DMS79 (cell line): Measurements from ENCODE around the gene FRMPD2.
"Not testable (repeated sequence)": the region's sequence is repeated elsewhere in the genome, so short reads cannot be mapped to it uniquely, and the experiment has no call there.

ENCODE experiments used
- DNase-seq: peaks from one replicate; lab custom pipeline; 2025; lab: John Stamatoyannopoulos, UW

Gene FRMPD2

DNA sequence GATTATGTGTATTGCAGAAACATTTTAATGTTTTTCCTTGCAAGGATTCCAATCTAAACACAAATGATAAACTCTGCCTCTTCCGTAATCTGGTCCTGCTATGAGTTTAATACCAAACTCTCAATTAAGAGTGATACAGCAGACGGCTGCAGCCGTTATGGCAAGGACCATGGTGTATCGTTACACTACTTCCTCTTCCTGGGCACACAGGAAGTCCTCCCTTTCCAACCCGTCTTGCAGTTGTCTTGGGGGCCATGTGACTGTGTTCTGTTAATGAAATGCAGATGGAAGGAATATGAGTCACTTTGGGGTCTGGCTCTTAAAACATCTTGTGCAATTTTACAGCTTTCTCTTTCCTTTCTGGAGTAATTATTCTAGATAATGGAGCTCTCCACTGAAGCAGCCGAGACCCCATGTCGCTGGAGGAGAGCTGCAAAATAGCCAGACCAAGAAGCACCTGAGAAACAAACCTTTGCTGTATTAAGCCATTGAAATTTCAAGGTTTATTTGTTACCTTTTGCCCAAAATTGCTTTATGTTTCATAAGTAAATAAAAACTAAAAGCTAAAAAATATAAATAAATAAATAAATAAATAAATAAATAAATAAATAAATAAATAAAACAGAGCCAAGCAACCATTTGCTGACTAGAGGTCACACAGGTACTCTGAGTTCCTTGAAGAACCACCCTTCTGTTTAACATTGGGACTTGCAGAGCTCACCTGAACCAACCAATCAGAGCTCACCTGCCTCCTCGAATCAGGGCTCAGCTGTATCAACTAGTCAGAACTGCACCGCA lies 74.7 kb downstream of the FRMPD2 start:
- no peak for DNase-seq

DNA sequence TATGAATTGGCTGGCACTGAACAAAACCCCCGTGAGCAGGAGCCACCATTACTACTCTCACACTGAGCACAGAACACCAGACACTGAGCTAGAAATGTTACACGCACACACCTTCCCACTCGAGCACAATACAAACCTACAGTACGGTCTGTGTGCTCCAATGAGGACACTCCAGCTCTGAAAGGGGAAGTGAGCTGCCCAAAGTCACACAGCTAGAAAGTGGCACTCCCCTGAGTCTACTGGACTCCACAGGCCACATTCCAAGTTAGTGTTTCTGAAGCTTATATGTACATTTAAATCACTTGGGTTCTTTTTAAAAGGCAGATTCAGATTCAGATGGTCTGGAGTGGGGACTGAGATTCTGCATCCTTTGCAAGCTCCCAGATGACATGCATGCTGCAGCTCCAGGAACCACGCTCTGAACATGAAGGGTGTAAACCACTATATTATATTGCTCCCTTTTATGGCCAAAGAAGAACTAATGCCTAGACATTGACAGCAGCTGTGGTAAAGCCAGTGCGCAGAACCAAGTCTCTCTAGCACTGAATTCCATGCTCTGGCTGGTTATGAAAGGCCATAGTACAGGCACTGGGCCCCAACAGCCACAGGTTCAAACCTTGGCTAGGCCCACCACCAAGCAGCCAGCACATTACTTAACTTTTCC lies 77.1 kb downstream of the FRMPD2 start:
- no peak for DNase-seq

DNA sequence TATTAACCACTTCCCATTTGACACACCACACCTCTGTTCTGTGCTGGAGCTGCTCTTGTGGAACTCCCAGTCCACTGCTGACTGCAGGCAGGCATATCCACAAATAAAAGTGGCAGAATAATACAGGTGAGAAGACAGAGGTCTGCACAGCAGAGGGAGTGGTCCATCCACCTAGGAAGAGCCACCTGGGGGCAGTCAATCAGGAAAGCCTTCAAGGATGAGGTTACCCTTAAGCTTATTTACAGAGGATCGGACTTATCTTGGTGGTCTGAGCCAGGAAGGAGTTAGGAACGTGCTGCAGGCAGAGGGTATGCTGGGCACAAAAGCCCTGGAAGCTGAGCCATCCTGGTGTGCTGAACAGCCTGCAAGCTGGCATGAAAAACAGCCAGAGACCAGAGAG lies 78.7 kb downstream of the FRMPD2 start:
- no peak for DNase-seq

DNA sequence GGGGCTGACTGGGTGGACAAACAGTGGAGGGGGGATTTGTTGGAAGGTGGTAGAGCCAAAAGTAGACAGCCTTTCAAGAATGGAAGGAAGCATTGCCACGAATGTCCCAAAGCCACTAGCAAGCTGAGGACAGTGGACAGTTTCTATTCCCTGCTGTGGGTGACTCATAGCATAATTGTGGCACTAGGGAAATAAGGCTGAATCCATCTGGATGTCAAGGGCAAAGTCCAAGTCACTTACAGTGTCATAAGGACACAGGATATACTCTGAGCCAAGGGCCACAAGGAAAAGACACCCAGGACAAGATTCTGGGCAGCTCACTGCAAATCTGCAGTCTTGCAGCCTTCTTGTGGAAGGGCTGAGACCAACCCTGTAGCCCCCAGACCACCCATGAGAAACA lies 79.7 kb downstream of the FRMPD2 start:
- no peak for DNase-seq

DNA sequence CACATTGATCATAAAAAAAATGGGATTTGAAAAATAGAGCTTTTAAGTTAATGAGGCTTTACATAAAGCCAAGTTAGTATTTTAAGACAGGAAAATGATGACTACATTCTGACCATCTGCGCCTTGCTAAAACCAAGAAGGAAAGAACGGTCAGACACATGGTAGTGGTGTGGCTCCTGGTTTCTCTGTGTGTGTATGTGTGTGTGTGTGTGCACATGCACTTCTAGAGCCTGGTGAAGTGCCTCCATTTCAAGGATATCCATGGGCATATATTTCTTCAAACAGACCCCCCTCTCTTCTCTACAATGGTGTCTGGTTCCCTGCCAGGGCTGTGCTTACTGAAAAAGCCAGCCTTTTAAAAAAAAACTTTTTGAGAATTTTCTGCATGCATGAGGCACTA lies 80.9 kb downstream of the FRMPD2 start:
- DNase-seq, result no peak

DNA sequence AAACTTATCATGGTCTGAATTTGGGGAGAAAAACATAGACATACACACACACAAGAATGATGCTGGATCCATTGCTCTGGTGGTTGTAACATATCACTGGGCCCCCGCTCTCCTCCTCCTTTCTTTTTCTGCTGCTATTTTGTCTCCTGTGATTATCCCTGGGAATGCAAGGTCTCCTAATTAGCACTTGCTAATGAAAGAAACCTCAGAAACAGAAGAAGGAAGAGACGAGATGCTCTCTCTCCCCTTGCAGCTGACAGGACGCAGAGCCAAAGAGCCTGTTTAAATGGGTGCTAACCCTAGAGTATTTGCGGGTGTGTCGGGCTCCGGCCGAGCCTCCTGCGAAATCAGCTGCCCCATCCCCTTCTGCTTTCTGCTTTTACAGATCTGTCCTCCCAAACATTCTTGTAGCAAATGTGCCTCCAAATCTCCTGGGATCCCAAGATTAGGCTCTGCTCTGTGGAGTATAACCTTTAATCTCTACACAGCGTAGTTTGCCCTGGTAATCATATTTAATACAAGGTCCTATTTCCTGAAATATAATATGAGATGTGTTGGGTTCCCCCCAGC lies 81.5 kb downstream of the FRMPD2 start:
- no peak for DNase-seq

DNA sequence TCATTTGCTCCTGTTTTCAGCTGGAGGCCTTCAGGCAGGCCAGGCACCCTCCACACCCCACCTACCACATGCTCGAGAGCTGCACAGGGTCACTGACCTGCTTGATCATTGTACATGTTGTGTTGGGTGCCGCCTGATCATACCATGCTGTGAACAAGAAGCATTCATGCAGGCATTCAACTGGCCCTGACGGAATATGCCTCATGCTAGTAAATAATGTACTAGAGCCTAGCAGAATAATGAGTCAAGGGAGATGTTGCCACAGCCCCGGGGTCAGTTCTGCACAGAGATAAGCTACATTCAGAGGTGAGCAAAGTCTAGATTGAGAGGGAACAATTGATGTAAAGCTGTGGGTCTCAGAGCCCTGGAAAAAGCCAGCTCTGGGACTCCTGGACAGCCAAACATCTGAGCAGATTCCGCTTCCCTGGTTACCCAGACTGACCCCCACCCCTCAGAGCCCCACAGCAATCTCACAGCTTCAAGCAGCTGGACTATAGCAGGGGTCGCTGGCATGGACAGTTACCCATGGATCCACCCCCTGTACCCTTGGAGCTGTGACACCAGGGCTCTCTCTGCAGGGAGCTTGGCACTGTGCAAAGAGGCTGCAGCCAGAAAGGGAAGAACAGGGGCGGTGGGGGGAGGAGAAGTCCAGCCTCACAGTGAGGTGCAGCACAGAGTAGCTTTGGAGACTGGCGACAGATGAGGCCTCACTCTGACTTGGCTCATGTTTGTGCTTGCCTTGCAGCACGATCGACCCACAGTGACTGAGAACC lies 86.6 kb downstream of the FRMPD2 start:
- no peak for DNase-seq

DNA sequence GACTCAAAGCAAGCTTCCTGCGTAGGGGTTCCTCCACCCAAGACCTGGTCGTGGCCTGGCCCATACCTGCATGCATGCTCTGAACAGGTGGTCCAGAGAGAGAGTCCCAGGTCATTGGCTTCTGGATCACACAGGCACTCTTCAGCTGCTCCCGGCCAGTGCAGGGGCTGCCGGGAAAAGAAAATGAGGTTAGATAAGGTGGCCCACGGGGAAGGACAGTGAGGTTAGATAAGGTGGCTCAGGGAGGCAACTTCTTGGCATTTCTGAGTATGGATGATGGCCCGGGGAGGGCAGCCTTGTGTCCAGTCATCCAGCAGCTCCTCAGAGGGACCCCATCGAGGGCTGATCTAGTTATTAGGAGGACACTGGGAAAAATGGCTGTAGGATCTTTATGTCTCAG lies 87.4 kb downstream of the FRMPD2 start:
- DNase-seq, result no peak

DNA sequence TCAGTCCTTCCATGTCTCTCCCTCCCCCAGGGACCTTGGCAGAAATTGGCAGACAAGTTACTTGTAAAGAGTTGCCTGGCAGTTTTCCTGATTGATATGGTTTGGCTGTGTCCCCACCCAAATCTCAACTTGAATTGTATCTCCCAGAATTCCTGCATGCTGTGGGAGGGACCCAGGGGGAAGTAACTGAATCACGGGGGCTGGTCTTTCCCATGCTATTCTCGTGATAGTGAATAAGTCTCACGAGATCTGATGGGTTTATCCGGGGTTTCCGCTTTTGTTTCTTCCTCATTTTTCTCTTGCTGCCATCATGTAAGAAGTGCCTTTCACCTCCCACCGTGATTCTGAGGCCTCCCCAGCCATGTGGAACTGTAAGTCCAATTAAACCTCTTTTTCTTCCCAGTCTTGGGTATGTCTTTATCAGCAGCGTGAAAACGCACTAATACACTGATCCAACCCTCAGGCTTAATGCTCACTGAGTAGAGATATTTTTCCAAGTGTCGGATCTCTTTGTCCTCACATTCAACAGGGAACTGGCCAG lies 88.2 kb downstream of the FRMPD2 start:
- not testable (repeated sequence) for DNase-seq

DNA sequence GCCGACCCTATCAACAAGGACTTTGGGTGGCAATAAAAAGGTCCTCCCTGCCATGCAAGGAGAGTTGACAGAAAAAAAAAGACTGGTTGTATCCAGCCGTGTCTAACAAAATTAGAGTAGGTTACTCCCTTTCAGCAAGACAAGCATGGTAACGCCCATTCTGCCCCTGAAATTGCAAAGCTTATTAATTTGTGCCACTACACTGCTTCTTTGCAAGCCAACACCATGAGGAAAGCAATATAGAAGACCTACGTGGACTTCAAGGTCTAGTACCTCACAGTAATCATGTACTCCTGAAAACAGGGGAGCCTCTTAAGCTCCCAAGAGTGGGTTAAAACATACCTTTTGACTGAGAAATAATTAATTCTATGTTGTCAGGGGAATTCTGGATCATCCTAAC lies 90.3 kb downstream of the FRMPD2 start:
- no peak for DNase-seq

DNA sequence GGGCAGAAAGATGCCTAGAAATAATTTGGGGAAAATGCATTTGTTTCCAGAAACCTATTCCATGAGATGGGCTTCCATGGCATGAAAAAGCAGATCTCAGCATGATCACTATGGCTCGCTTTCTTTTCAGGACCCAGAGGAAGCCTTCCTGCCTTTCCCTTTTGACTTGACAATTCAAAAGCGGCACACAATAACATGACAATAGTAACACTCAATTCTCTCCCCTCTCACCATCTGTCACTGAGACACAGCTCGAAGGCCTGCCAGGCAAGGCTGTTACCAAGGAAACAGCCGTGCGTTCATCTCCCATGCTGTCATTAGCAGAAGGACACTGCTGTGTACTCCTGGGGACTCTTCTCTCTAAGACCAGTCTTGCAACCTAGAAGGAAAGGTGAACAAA lies 101.8 kb downstream of the FRMPD2 start:
- DNase-seq, result not testable (repeated sequence)

DNA sequence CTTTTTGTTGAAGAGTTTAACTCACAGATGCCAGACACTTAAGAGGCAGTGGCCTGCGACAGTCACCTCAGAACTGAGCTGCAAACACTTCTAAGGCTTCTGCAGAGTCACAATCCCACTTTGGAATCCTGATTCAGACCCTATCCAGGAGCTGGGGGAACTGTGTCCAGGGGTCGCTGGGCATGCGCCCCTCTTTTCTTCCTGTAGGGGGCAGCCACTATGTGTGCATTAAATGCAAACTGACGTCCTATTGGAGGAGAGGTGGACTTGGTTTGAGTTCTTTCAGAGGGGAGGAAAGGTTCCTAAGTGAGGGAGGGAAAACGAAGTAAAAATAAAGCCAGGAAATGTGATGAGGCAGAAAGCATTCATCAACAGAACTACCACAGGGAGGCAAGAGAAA lies 113.8 kb downstream of the FRMPD2 start:
- not testable (repeated sequence) for DNase-seq

DNA sequence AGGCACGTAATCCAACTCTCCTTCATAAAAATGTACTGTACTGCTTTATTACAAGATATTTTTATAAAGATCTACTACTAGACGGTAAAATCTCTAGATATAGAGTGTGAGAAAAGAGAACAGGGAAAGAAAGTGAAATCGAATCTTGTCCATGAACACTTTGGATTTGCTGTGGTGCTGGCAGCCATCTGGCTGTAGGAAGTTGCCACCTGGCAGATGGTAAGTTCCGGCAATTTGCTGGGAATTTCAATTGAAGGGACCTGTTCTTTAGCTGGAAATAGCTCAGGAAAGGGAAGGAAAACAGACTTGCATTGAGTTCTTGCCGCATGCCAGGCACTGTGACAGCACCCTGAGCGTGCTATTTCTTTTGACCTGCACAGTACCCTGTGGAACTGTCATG lies 114.3 kb downstream of the FRMPD2 start:
- DNase-seq, result not testable (repeated sequence)

DNA sequence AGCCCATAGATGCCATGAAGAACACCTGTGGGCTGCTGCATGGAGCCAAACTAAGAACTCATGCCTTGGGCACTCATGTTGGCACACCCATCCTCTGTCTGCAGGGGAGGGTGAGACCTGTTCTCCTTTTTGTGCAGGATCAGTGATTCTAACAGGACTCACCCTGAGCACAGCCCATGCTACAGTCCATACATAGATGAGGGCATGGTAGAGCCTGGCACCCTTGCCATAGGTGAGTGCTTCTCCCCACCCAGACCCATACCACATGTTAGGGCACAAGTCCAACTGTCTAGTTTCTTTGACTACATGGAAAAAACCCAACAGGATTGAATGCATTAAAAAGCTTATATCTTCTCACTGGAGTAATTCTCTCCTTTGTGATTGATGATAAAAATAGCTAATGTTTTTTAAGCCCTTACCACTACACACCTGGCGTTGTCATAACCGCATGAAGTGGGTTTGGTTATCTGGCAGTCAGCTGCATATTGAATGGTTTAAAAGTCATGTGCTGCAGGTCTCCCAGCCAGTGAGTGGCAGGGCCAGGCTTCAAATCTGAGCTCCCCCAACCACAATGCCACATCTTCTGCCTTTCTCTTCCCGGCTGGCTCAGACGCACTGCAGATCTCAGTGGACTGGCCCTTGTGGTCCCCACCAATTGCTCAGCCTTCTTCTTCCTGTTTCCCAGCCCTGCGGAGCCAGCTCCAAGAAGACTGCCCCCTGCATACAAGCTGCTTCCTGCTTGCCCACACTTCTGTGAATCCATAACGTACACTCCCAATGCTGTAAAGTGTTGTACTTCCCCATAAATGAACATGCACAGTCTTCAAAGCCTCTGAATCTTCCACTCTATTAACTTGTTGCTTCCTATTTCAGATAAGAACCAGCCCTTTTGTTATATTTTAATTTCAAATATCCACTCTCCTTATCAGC lies 120.0 kb downstream of the FRMPD2 start:
- DNase-seq, result not testable (repeated sequence)

DNA sequence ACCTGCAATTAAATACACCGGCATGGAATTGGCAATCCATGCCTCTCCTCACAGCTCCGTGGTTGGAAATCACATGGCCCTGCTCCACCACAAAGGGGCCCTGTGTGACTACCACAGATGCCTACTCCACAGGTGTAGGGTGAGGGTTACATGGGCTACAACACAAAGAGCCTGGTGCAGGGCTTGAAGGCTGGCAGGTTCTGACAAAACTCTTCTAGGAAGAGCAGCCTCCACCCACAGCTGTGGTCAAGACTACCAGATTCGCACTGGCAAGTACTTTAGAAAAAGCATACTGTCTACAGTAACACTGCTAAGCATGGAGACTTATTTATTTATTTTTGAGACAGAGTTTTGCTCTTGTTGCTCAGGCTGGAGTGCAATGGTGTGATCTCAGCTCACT lies 126.9 kb downstream of the FRMPD2 start:
- DNase-seq, result not testable (repeated sequence)

DNA sequence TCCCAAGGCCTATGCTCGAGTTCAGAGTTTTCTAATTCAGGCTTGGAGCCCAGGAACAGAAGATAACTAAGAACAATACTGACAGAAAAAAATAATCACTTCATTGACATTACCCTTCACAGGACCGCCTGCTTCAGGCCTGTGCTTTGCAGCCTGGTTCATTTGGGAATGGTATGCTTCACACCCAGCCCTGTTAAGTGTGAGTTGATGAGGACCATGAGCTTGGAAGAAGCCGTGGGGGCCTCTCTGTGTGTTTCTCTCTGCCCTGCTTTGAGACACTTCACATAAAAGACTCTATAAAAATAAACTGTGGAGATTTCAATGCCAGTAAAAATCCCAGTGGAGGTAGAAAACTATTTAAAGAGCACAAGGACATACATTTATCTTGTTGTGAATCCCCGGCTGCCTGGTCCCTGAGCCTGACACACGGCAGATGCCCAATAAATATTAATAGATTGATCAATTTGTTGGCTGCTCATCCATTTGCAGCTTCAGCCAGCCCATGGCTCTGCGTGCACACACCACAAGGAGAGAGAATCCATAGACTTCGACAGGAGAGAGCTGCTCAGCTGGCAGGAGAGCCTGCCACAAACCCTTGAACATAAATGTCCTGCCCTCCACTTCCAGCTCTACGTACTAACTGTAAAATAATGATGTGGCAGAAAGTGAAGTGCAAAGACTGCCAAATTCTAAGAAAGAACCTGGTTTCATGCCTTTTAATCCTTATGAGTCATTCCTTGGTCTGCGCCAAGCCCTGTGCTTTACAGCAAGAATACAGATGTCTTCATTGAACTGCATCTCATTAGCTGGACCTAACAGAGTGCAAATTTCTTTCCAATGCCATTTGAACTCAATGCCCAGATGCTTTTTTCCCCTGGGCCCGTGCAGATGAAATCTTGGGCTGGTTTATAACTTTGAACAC lies 130.5 kb downstream of the FRMPD2 start:
- DNase-seq, result not testable (repeated sequence)

DNA sequence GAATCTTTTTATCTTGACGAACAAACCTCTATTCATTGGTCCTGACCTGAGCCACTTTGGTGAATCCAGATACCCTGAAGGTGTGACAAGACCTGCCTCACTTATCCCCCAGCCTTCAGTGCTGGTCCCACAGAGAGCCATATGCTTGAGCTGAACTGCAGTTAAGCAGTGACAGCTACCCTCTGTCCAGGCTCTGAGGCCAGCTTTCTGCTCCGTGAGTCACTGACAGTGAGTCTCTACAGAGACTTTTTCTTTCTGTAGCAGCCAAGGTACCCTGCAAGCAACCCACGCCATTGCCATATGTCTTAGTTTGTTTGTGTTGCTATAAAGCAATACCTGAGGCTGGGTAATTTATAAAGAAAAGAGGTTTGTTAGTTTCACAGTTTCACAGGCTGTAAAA lies 133.5 kb downstream of the FRMPD2 start:
- not testable (repeated sequence) for DNase-seq

DNA sequence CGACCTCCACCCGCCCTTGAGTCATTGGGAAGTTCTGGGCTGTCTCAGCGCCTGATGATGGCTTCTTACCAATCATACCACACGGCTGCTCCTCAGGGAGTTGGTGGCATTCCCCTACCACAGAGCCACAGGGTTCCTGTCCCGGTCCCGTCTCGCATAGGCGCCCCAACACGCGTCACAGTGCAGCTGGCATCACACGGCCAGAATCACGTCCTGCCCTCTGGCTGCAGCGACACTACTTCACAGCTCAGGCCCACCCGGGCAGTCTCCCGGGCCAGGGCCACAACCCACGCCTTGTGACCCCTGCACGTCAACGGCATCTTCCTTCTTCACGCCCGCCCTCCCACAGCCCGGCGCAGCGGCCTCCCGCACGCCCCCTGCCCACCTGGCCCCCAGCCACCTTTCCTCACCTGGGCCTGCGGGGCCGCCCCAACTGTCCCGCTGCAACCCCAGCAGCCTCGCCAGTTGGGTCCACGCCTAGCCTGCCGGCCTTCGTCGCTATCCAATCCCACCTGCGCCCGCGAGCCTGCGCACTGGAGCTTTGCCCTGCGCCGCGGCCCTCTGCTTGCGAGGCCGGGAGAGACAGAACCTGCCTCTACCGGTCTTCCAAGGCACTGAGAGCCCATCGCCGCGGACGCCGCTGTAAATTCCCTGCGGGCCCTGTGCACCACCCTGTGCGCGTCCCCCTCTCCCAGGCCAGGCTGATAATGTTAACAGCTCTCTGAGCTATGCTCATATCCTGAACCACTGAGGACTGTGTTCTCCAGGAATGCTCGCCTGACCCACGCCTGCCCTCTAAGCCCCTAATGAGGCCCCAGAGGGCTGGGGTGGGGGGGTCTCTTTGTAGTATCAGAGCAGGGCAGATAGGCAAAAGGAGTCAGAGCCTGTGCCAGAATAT lies 134.3 kb downstream of the FRMPD2 start:
- DNase-seq, result not testable (repeated sequence)

DNA sequence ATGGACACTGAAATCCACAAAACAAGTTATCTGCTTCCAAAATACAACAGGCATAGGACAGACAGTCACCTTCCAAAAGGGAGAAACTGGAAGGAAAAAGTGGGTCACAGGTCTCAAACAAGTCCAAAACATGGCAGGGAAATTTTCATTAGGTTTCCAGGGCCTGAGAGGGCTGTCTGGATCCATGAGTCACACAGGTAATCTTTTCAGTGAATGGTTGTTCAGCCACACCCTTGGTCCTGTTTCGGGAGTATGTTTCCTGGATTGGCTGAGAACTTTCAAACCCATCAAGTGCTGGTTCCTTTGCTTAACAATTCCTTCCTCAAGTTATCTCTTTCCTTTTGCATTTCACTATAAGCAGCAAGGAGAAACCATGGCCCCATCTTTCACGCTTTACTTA lies 145.5 kb downstream of the FRMPD2 start:
- not testable (repeated sequence) for DNase-seq
